GM03348 (cell line): ENCODE results near the gene EXPH5.
"Not testable (repeated sequence)": the region's sequence is repeated elsewhere in the genome, so short reads cannot be mapped to it uniquely, and the experiment has no call there.

Experiments used
- DNase-seq: peaks from one replicate; pipeline ENCODE4 v3.0.0; 2012; ENCODE audit warnings: low spot score

Gene EXPH5

GRCh38 chr11:108593214-108593922 is at the start of gene EXPH5:
Gene EXPH5 (minus strand): TSS chr11:108593768. CDS start chr11:108593536, 232 bp downstream.
- DNase-seq, result peak; percentile 84

DNA sequence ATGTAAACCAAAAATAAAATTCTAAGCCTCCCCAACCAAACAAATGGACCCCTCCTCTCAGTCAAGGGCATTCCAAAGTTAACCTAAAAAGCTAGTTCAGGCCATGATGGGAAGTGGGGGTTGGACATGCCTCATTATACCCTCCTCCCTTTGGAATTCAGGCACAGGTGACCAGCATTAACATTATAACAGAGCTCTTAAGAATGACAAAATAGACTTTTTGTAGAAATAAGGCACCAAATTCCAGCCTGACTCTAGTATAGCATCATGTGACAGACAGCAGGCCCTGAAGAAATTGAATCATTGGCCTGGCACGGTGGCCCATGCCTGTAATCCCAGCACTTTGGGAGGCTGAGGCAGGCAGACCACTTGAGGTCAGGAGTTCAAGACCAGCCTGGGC is 48.2 kb upstream of the EXPH5 start:
- not testable (repeated sequence) for DNase-seq

DNA sequence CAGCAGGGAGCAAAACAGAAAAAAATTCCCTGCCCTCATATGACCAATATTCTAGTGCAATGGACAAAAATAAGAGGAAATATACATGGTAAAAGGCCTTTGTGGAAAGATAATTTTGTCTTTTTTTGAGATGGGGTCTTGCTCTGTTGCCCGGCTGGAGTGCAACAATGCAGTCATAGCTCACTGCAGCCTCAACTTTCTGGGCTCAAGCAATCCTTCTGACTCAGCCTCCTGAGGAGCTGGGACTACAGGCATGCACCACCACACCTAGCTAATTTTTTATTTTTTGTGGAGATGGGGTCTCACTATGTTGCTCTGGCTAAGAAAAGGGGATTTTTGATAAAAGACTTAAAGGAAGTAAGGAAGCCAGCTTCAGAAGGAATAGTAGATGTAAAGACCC is 45.6 kb upstream of the EXPH5 start:
- no peak for DNase-seq

GRCh38 chr11:108636222-108636621 is 42.7 kb upstream of the EXPH5 start:
- DNase-seq, result no peak

GRCh38 chr11:108635106-108635505 is 41.5 kb upstream of the EXPH5 start:
- DNase-seq, result no peak

DNA sequence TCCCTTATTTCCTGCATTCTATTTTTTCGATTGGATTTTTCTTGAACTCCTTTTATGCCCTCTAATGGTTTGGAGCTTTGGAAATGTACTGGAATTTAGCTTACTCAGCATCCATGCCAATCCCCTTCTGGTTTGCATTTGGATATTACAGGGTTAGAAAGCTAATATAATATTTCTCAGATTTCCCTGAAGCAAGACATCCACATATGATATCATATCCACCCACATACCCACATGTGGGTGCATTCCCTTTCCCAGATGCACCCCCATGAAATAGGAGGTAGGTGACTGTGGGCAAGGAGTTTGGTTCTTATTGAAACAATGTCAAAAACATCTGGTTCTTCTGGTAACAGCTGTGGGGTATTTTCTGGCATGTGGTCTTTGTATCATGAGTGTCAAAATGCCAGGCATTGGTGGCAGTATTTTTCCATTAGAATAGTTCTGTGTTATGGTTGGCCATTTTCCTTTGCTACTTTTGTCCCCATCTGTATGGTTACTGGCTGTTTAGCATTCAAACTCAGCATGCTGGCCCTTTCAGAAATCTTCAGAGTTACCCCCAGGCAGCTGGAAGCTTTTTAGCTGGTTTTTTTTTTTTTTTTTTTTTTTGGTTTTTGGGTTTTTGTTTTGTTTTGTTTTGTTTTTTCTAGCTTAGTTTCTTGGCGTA is 38.6 kb upstream of the EXPH5 start:
- peak; percentile 29 for DNase-seq

DNA sequence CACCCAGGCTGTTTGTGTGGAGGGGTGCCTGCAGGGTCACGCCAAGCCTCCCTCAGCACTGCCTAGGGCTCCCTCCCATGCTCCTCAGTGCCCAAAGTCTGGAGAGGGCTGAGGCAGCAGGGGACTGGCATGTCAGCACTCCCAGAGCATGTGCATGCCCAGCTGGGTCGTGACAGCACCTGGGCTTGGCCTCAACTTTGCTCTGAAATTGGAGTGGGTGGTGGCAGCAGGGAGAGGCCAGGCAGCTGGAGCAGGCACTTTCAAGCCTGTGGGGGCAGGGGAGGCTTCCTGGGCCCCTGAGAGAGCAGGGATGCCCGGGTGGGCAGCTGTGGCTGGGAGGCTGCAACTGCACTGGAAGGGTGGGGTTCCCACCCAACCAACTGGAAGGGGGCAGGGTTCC is 35.7 kb upstream of the EXPH5 start:
- DNase-seq, result no peak

DNA sequence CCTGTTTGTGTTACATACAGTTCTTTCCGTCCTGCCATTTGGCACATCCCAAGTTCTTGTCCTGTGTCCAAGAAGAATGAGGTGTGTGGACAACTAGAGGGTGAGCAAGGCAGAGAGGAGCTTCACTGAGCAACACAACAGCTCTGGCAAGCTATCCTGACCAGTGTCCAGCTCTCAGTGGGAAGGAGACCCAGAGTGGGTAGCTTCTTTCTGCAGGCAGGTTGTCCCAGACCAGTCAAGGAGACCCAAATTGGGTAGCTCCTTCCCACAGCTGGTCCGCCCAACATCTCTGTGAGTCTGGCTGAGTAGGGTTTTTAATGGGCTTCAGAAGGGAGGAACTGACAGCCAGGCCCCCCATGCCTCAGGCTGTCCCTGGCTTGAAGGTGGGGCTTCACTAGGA is 35.2 kb upstream of the EXPH5 start:
- DNase-seq, result no peak

- no peak for DNase-seq
Observed at GRCh38 chr11:108628326-108628725, 34.8 kb upstream of the EXPH5 start.

- DNase-seq, result no peak
Observed at GRCh38 chr11:108624196-108624925, 30.8 kb upstream of the EXPH5 start.

GRCh38 chr11:108622341-108622740 is 28.8 kb upstream of the EXPH5 start:
- DNase-seq, result no peak

- no peak for DNase-seq
Observed at GRCh38 chr11:108620958-108621772, 27.6 kb upstream of the EXPH5 start.

GRCh38 chr11:108618529-108618928 is 25.0 kb upstream of the EXPH5 start:
- no peak for DNase-seq

GRCh38 chr11:108617055-108617454 is 23.5 kb upstream of the EXPH5 start:
- no peak for DNase-seq

GRCh38 chr11:108616549-108616948 is 23.0 kb upstream of the EXPH5 start:
- peak; percentile 71 for DNase-seq

- DNase-seq, result no peak
Observed at GRCh38 chr11:108614086-108614485, 20.5 kb upstream of the EXPH5 start.

GRCh38 chr11:108609682-108610081 is 16.1 kb upstream of the EXPH5 start:
- peak; percentile 50 for DNase-seq

DNA sequence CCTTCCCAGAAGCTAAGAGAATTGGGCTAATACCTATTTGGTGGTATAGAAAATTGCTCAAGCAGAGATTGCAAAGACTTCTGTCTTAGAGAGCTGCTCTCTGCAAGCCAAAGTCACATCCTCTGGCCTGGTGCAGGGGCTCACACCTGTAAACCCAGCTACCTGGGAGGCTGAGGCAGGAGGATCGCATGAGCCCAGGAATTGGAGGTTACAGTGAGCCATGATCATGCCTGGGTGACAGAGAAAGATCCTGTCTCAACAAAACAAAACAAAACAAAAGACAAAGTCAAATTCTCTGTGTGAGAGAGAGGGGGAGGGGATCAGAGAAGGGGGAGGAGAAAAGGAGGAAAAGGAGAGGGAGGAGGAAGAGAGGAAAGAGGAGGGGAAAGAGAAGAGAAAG is 15.0 kb upstream of the EXPH5 start:
- no peak for DNase-seq

GRCh38 chr11:108606495-108607160 is 13.1 kb upstream of the EXPH5 start:
- DNase-seq, result no peak

GRCh38 chr11:108606070-108606469 is 12.5 kb upstream of the EXPH5 start:
- no peak for DNase-seq

DNA sequence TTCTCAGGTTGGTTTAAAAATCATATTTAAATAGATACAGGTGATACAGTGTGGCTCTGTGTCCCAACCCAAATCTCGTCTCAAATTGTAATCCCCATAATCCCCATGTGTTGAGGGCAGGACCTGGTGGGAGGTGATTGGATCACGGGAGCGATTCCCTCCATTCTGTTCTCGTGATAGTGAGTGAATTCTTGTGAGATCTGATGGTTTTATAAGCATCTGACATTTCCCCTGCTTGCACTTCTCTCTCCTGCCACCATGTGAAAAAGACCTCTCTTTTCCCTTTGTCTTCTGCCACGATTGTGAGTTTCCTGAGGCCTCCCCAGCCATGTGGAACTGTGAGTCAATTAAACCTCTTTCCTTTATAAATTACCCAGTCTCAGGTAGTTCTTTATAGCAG is 9.2 kb upstream of the EXPH5 start:
- DNase-seq, result not testable (repeated sequence)

- DNase-seq, result peak; percentile 38
Observed at GRCh38 chr11:108601150-108601549, 7.6 kb upstream of the EXPH5 start.
